H1 (cell line): ENCODE measurements around the gene CAMTA1. TPM values are rescaled to one million over a fixed set of nuclear protein-coding genes. Genes with fewer than 3 reads are reported as not detected.

Experiments
- FOSL1 ChIP-seq: IDR thresholded peaks from 2 replicates; pipeline ENCODE4 v1.6.1; 2011; ENCODE audit warnings: mild to moderate bottlenecking, low read depth, low read length, moderate library complexity; ENCODE audit not compliant: insufficient read depth
- KDM1A ChIP-seq: fragments of 200-600, 300-600 bp; sonication (generic); IDR thresholded peaks from 2 replicates; pipeline ENCODE4 v1.7.1; 2016; ENCODE audit warnings: mild to moderate bottlenecking, low read length, borderline replicate concordance
- SIN3A ChIP-seq, 2 experiments: IDR thresholded peaks in 1 of 2; conservative IDR thresholded peaks in 1 of 2; 2 replicates each; pipeline ENCODE4 v1.6.1; 2011 to 2012; ENCODE audit warnings: low read length in 2 of 2, improper control_type of control experiment in 1 of 2, low read depth in 1 of 2, mild to moderate bottlenecking in 1 of 2
- polyA plus RNA-seq, 7 experiments: library from polyadenylated mRNA; depleted of rRNA in 3 of 7; stranded (reverse) in 5 of 7; unstranded in 2 of 7; fragments of >200 nt in 5 of 7; fragments of 200-250 nt in 2 of 7; gene quantifications; 1 replicate in 5 of 7; 2 replicates in 1 of 7; 4 replicates in 1 of 7; pipeline versions ENCODE4 v1.2.1 to v1.2.3, GENCODE V29; 2011 to 2013; ENCODE audit warnings: missing spikeins in 2 of 7, mixed read lengths in 2 of 7
- total RNA-seq: library from RNA; stranded (reverse); fragmentation: NEBNext Ultra II Directional; extraction: Animal tissue kit (Norgen Biotek cat#: 25700); gene quantifications from 2 replicates; pipeline ENCODE4 v1.2.1, GENCODE V29; 2021

CAMTA1 gene
- total and polyA plus RNA-seq, 2 of the 8 experiments (the other 6 are each of a cell fraction or from before 2014, with no cell fraction given) = 65.0 to 119 TPM

DNA sequence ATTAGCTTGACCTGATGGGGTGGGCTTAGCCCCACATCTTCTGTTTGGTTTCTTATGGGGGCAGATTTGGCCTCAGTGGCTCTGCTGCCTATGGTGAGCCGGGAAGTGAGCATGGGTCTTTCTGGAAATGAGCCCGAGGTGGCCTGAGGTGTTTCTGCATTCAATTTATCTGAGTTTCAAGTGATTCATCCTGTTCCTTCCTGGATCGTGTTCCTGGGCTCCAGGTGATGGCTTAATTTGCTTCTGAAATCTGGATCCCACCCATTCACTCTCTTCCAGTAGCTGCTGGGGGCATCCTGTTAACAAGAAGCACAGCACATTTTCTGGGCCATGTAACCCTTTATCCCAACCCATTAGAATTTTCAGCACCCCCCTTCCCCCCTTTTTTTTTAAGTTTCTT, 324.6 kb downstream of the CAMTA1 start (continued):
- TF ChIP-seq SIN3A (conservative IDR thresholded peaks at IDR 0.05 in 1 of 2, IDR thresholded peaks at IDR 0.05 in 1 of 2; ENCODE audit: low read depth in 1 of 2, low read length in 2 of 2) (no peak), KDM1A (no peak), FOSL1 (no peak)
- TF ChIP-seq, all 59 proteins: peak for 0
